Testis (tissue), 2 donors: ENCODE results near the gene TUBGCP3.

Experiments used
- CTCF ChIP-seq, 3 experiments: fragments of 450-650 bp in 2 of 3; fragments of 200-600 bp in 1 of 3; sonication (generic) in 1 of 3; IDR thresholded peaks; one replicate each; pipeline ENCODE4 v1.5.1; 2016 to 2019; ENCODE audit warnings: antibody characterized with exemption in 3 of 3, mild to moderate bottlenecking in 2 of 3, moderate library complexity in 1 of 3
- POLR2A ChIP-seq: fragments of 450-650 bp; IDR thresholded peaks from one replicate; pipeline ENCODE4 v1.6.1; 2017; ENCODE audit warnings: antibody characterized with exemption, mild to moderate bottlenecking, moderate library complexity

GRCh38 chr13:112579310-112579843, 8.6 kb downstream of the TUBGCP3 start:
- TF ChIP-seq CTCF (IDR thresholded peaks at IDR 0.05) (no peak), POLR2A (no peak)
